Retina (tissue), 1 donor: Measurements from ENCODE around the gene OR2A14.
"Not testable (repeated sequence)": the region's sequence is repeated elsewhere in the genome, so short reads cannot be mapped to it uniquely, and the experiment has no call there.

ENCODE experiments used
- DNase-seq: peaks from one replicate; pipeline ENCODE4 v3.0.0-alpha.2; 2016

OR2A14 gene, protein sequence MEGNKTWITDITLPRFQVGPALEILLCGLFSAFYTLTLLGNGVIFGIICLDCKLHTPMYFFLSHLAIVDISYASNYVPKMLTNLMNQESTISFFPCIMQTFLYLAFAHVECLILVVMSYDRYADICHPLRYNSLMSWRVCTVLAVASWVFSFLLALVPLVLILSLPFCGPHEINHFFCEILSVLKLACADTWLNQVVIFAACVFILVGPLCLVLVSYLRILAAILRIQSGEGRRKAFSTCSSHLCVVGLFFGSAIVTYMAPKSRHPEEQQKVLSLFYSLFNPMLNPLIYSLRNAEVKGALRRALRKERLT

DNA sequence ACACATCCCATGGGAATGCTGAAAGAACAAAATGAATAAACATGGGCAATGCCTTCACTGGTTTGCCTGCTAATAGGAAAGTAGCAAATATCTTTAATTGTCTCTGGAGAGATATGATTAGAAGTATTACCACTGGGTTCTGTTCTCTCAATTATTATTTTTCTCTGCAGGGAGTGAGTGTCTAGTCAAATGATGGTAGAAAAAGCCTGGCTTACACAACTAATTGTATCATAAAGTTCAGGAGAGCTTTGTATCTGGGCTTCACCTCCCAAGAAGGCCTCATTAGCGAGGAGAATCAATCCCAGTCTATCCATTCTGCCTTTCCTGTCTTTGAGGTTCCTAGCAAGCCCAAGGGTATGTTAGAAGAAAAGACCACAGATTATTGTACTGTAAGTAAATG, at the start of gene OR2A14:
OR2A14 (plus strand) TSS at position 301 of the 400 bp plus-strand sequence. CDS start 5,937 bp downstream, outside the sequence.
- DNase-seq, result no peak

DNA sequence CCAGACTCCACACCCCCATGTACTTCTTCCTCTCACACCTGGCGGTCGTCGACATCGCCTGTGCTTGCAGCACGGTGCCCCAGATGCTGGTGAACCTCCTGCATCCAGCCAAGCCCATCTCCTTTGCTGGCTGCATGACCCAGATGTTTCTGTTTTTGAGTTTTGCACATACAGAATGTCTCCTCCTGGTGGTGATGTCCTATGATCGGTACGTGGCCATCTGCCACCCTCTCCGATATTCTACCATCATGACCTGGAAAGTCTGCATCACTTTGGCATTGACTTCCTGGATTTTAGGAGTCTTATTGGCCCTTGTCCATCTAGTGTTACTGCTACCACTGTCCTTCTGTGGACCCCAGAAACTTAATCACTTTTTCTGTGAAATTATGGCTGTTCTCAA, 48.6 kb upstream of the OR2A14 start:
- DNase-seq, result no peak

DNA sequence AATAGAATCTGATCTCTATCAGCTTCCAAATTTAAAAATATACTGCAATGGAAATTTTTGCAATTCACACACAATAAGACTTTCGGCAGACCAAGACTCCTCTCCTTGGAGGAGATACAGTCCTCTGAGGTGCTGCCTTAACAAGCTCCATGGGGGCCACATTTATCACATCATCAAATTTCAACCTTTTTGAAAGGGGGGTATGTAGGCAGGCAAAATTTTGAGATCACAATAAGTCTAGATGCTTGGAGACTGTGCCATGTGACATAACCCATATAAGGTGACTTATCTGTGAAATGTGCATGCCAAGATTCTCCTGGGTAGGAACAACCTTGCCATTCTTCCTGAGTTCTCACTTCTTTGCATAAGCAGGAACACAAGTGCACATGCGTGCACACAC, 37.0 kb upstream of the OR2A14 start, which contains the start of gene OR2A12:
OR2A12 (plus strand) TSS at position 301 of the 400 bp plus-strand sequence. CDS start 8,830 bp downstream, outside the sequence.
- DNase-seq, result no peak

DNA sequence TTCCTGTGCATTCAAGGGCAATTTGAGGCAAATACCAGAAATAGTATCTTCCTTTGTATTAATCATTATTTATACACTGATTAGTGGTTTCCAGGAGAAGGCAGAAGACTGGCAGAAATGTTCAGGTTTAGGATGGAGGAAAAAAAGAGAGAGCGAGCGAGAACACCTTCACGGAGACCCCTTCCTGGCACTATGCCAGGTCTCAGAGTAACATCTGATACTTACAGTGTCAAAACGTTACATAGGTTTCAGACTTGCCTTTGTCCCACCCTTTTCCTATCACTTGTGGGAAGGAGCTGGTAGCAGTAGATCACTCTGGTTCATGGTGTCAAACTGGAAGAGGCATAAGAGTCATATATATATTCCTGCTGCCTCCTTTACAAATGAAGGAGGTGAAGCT, 36.2 kb upstream of the OR2A14 start:
- DNase-seq, result no peak

DNA sequence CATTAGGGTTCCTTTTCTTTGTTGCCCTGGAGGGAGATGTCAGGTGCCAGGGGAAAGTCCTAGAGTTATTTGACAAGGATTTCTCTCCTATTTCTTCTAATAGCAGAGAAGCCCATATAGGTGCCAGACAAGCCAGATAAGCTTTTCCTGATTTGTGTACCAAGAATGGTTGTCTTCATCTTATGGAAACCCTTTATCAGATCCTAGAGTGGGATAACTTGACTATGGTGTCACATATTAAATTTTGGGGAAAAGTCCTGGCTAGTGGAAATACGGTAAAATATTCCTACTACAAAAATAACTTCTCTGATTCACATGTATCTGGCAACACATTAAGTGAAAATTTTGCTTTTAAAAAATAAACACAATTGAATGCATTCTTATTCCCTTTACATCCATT, 35.7 kb upstream of the OR2A14 start:
- DNase-seq, result no peak

DNA sequence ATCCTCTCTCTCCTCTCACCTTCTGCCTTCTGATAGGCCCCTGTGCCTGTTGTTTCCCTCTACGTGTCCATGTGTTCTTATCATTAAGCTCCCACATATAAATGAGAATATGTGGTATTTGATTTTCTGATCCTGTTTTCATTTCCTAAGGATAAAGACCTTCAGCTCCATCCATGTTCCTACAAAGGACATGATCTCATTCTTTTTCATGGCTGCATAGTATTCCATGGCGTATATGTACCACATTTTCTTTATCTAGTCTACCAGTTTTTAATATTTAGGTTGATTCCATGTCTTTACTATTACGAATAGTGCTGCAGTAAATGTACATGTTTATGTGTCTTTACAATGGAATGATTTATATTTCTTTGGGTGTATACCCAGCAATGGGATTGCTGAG, 32.3 kb upstream of the OR2A14 start:
- DNase-seq, result no peak

DNA sequence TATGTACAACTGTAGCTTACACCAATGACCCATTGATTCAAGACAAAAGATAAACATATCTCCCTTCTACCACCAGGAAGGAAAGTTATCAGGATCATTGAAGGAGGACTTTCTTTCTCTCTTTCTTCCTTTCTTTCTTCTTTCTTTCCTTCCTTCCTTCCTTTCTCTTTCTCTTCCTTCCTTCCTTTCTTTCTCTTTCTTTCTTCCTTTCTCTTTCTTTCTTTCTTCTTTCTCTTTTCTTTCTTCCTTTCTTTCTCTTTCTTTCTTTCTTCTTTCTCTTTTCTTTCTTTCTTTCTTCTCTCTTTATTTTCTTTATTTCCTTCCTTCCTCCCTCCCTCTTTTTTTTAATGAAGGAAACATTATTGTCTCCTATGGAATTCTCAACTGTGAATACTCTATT, 24.2 kb upstream of the OR2A14 start:
- DNase-seq, result no peak

DNA sequence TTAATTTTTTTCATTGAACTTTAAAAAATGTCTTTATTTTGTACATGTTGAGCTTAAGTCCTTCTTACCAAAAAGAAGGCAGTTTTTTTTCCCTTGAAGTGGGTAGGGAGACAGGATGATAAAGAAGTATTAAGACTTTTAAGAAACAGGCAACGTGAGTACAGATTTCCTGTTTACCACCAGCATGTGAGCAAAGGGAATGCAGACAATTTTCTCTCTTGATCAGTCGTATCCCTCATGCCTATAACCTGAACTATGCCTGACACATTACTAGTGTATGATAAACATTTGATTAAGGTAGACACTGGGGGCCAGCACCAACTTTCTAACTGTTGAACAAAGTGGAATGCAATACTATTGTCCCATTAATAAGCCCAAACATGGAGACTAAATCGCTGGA, 22.4 kb upstream of the OR2A14 start:
- DNase-seq, result no peak

DNA sequence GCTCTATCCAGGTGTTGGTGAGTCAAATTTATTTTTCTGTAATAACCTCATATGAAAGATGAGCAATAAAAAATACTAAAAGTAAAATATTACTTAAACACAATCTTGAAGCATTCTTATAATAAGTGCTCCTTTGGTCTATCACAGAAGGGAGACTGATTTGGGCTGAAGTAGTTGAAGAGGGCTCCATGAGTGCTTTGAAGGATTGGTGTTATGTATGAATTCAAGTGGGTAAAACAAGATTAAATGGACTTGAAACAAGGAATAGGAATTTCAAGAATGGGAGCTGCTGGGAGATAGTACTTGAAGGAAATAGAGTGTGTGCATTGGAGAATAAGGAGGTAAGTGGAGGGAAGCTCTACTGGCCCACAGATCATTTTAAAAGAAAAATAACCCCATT, 20.9 kb upstream of the OR2A14 start:
- no peak for DNase-seq

DNA sequence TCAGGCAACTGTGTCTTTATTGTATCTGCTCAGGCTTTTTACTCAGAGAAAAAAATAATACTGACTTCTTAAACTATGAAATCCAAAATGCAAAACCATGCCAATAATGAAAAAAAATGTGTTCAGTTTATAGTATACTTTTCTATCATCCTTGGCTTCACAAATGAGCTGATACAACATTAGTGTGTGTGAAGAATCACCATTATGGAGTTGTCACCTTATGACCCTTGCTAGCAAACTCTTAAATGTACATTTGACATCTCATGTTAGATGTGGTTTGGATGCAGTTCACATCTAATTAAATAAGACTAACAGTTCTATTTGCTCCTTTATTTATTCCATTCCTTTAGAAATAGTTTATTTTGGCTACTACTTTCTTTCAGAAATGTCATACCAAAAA, 17.8 kb upstream of the OR2A14 start:
- no peak for DNase-seq

DNA sequence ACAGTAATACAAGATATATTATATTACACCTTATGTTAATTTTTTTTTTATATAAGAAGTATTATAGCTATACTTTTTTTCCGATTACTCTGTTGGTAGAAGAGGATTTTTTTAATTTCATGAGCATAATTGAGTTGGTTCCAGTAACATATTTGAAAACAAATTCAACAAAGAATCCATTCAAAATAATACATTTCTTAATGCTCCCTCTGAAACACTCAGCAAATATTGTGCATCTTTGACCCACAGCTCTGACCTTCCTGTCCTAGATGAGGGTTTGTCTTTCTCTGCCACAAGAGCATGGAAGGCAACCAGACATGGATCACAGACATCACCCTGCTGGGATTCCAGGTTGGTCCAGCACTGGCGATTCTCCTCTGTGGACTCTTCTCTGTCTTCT, 13.7 kb upstream of the OR2A14 start, which contains the start of gene OR2A2:
OR2A2 (plus strand) TSS at position 301 of the 400 bp plus-strand sequence; CDS start at position 301, 0 bp downstream.
- DNase-seq, result no peak

DNA sequence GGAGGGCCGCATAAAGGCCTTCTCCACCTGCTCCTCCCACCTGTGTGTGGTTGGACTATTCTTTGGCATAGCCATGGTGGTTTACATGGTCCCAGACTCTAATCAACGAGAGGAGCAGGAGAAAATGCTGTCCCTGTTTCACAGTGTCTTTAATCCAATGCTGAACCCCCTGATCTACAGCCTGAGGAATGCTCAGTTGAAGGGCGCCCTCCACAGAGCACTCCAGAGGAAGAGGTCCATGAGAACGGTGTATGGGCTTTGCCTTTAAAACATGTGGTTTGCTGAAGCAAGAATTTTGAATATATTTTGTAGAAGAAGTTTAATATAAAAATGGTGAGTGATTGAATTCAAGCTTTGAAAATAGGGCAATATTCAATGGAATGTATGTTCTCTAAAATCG, 12.7 kb upstream of the OR2A14 start:
- no peak for DNase-seq

DNA sequence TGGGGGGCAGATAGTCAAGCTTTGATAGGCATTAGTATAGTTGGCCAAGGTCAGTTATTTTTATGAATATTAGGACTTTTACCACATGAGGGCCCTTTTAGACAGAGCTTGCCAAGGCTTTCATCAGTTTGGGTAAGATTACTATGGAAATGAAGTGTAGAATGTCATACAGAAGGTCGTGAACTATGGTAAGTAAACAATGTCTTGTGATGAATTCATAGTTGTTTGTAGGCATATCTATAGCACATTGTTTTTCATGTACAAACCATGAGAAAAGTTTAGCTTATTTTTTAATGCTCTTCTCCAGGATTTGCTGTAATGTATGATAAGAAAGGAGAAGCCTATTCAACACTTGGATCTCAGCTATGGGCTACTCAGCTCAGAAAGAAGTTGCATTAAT, 9.3 kb upstream of the OR2A14 start:
- no peak for DNase-seq

DNA sequence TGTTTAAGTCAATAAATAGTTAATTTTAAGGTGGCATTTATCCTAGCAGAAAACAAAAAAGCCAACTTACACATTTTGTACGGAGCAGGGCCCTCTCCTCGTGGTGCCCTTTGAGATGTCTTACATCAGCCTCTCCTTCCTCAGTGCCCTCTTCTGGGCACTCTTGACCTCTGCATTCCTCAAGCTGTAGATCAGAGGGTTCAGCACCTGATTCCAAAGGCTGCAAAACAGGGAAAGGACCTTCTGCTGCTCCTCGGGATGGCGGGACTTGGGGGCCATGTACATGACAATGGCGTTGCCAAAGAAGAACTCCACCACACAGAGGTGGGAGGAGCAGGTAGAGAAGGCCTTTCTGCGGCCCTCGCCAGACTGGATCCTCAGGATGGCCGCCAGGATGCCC, 4.6 kb upstream of the OR2A14 start:
- no peak for DNase-seq

DNA sequence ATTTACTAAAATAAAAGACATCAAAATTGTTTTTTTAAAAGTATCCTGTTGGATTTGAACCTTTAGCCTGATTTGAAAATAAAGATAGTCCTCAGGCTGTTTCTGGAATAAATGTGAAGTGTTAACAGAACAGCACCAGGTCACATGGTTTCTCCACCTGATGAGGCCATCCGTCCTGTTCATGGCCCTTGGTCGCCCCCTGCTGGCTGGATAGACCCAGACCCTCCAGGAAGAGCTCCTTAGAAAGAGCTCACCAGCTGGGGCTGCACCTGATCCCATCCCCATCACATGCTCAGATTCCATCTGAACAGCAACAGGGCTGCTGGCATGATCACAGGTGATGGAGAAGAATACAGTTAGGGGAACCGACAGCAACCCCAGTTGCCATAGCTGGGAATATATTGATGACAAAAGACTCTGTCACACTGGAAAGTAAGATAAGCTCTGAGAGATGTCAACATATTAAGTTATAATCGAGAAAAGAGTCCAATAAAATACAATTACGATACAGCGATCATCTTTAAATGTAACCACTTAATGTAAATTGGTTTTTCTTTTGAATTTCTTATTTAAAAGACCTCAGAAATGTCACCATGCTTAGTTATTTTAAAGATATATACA, 4.8 kb downstream of the OR2A14 start:
- DNase-seq, result peak; percentile 71

DNA sequence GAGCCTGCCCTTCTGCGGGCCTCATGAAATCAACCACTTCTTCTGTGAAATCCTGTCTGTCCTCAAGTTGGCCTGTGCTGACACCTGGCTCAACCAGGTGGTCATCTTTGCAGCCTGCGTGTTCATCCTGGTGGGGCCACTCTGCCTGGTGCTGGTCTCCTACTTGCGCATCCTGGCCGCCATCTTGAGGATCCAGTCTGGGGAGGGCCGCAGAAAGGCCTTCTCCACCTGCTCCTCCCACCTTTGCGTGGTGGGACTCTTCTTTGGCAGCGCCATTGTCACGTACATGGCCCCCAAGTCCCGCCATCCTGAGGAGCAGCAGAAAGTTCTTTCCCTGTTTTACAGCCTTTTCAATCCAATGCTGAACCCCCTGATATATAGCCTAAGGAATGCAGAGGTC, 6.6 kb downstream of the OR2A14 start:
- DNase-seq, result not testable (repeated sequence)

DNA sequence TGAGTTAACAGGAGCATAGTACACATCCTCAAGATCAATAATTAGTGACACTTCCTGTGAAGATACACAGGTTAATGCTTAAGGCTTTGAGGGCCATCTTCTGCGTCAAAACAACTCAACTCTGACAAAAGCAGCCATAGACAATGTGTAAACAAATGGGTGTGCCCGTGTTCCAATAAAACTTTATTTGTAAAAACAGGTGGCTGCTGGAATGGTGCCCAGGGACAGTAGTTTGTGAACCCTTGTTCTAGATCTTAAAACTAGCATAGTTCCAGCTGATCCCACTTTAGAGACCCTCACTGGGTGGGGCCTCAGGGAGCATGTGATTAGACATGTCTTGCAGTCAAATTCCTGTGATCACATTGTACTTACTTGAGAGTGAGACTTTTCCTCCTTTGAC, 7.8 kb downstream of the OR2A14 start:
- no peak for DNase-seq

DNA sequence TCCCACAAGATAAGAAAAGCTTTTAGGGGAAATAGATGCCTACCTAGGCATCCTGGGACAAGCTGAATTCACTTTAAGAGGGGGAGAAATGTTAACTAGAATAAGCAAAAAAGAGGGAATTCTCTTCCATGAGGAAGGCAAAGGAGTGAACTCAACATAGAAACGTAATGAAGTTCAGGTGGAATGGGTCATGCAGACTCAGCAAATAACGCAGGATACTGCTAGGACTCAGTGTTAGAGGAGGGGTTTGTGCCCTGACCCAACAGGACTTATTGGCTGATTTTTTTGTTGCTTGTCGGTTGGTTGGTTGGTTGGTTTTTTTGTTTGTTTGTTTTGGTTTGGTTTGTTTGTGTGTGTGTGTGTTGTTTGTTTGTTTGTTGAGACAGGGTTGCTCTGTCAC, 9.3 kb downstream of the OR2A14 start:
- DNase-seq, result no peak

DNA sequence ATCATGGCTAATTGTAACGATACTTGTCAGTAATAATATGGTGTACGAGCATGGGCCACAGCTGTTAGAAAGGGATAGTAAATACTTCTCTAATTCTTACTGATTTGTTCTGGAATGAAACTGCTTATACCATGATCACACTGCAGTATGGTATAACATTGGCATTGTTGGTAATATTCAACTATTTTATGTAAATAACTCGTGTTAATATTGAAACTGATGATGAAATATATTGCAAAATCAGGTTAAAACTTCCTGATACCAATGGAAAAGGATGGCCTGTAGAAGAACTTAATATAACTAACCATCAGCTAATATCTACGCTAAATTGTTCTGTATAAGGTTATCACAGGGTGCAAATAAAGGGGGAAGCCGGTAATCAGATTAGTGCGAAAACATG, 10.3 kb downstream of the OR2A14 start:
- DNase-seq, result no peak

DNA sequence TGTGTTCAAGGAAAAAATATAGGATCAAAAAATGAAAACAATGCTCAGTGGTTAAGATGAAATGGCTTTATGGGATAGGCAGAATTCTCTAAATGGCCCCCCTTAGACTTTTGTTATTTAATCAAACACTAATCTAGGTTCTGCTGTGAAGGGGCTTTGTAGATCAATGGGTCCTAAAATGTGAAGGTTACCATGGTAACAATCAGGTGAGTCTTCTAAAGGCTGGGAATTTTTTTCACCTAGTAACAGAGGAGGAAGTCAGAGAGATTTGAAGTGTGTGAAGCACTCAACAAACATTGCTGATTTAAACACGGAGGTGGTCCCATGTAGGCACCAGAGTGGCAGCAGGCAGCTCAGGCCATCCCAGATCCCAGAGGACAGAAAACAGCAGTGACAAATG, 11.1 kb downstream of the OR2A14 start:
- no peak for DNase-seq

DNA sequence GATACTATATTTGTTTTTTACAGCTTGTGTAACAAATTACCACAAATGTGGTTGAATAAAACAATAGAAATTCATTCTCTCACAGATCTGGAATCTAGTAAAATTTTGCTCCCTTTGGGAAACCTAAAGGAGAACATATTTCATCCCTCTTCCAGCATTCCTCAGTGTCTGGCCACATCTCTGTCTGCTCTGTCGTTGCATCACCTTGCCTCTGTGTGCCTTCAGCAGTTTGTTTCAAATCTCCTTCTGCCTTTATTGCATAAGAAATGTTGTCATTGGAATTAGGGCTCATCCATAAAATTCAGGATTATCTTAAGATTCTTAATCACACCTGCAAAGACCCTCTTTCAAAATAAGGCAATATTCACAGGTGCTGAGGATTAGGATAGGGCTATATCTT, 14.5 kb downstream of the OR2A14 start:
- no peak for DNase-seq

DNA sequence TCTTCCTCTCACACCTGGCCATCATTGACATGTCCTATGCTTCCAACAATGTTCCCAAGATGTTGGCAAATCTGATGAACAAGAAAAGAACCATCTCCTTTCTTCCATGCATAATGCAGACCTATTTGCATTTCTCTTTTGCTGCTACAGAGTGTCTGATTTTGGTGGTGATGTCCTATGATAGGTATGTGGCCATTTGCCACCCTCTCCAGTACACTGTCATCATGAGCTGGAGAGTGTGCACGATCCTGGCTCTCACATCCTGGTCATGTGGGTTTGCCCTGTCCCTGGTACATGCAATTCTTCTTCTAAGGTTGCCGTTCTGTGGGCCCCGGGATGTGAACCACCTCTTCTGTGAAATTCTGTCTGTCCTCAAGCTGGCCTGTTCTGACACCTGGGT, 19.2 kb downstream of the OR2A14 start:
- DNase-seq, result no peak

DNA sequence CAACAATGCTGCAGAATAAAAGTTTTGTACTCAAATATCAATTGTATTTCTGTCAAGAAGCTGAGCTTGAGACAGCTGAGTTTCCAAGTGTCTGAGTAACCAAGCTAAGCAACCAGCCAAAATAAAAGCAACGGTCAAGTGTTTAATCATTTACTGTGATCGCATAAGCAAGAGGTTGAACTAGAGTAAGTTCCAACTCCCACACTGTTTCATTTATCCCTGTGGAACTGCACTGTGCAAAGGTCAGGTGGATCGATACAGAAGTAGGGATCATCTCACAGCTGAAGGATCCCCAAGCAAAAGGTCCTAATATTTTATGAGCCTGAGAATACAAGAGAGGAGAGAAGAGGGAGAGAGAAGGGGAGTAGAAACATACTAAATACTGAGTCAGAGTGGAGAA, 21.4 kb downstream of the OR2A14 start:
- no peak for DNase-seq

DNA sequence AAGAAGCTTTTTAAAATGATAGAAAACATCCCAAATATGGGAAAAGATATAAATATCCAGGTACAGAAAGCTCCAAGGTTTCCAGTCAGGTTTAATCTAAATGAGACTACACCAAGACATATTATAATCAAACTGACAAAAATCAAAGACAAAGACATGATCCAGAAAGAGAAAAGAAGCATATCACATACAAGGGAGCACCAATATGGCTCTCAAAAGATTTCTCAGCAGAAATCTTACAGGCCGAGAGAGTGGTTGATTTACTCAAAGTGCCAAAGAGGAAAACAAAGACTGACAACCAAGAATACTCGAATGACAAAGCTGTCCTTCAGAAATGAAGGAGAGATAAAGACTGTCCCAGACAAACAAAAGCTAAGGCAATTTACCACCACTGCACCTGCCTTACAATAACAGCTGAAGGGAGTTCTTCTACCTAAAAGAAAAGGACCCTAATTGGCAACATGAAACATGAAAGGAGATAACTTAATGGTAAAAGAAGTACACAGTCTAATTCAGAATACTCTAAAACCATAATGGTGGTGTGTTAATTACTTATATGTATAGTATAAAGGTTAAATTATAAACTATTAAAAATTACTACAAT, 25.4 kb downstream of the OR2A14 start:
- no peak for DNase-seq
